Measurements from ENCODE around the gene TMEM184B. TPM values are rescaled to one million over a fixed set of nuclear protein-coding genes. Genes with fewer than 3 reads are reported as not detected.
"Not testable (repeated sequence)": the region's sequence is repeated elsewhere in the genome, so short reads cannot be mapped to it uniquely, and the experiment has no call there.

Gene TMEM184B
- total RNA-seq, 1 donor from 2014 or later: 62.8 TPM

DNA sequence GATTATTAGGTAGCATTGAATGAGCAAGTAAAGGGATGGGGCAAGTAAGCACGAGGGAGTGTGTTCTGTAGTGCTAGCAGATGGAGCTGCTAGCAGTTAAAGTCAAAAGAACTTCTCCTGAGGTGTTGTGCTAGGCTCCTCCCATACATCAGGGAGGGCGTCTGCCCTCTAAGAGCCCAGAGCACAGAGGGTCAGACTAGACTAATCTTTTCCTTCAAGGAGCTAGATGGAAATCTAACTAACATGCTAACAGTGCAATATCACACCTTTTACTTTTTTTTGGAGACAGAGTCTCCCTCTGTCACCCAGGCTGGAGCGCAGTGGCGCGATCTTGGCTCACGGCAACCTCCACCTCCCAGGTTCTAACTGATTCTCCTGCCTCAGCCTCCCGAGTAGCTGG is 88.0 kb downstream of the TMEM184B start:
- H3K36me3 Mint-ChIP-seq: no peaks in the 10 kb centered on the region
- TF ChIP-seq, protein P1, sequence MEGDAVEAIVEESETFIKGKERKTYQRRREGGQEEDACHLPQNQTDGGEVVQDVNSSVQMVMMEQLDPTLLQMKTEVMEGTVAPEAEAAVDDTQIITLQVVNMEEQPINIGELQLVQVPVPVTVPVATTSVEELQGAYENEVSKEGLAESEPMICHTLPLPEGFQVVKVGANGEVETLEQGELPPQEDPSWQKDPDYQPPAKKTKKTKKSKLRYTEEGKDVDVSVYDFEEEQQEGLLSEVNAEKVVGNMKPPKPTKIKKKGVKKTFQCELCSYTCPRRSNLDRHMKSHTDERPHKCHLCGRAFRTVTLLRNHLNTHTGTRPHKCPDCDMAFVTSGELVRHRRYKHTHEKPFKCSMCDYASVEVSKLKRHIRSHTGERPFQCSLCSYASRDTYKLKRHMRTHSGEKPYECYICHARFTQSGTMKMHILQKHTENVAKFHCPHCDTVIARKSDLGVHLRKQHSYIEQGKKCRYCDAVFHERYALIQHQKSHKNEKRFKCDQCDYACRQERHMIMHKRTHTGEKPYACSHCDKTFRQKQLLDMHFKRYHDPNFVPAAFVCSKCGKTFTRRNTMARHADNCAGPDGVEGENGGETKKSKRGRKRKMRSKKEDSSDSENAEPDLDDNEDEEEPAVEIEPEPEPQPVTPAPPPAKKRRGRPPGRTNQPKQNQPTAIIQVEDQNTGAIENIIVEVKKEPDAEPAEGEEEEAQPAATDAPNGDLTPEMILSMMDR (IDR thresholded peaks at IDR 0.05; ENCODE audit: unreplicated experiment): no peak
- H3K4me3 Mint-ChIP-seq: no peak overlapping the region
- H3K27me3 Mint-ChIP-seq (ENCODE audit: low read depth): no peaks in the 10 kb centered on the region
- peaks cover 23% of the 10 kb centered on the region for H3K4me1 Mint-ChIP-seq
- H3K9me3 Mint-ChIP-seq: no peaks in the 10 kb centered on the region
- no peak overlapping the region for H3K27ac Mint-ChIP-seq
- DNase-seq (ENCODE audit: low spot score in 2 of 2, unreplicated experiment in 2 of 2): no peak

DNA sequence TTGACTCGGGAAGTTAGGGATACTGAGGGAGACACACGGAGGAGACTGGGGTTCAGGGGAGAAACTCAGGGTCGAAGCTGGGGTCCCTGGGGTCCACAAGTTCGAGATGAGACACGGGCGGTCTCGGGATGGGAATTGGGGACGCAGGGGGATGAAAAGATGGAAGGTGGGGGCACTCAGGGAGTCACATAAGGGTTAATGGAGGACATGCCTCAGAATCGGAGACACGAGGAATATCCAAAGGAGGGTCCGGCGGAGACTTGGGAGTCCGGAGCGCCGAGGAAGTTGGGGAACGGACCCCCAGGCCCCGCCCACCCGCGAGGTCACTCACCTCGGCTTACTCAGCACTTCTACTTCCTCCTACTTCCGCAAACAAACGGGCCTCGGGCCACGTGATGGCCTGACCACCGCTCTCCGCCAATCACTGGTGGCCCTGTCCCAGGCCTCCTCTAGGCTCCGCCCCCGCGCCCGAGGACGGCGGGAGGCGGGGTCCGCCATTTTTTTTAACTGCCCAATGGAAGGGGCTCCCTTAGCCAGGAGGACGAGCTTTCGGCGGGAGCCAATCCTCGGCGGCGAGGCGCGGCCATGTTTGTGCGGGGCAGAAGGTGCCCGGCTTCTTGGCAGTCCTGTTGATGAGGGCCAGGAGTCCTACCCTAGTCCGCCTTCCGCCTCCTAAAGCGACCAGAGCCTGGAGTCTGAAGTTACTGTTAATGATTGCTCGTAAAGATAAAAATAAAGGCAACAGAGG is 91.2 kb downstream of the TMEM184B start, which contains the start of gene PLA2G6:
Gene PLA2G6 (minus strand): TSS at position 378 of the 748 bp plus-strand sequence. CDS start 12,404 bp downstream, outside the sequence.
- H3K9me3 Mint-ChIP-seq: no peaks in the 10 kb centered on the region
- no peaks in the 10 kb centered on the region for H3K27me3 Mint-ChIP-seq (ENCODE audit: low read depth)
- DNase-seq (ENCODE audit: low spot score in 2 of 2, unreplicated experiment in 2 of 2): peak; percentile 96 to 98
- TF ChIP-seq, protein P1 (IDR thresholded peaks at IDR 0.05; ENCODE audit: unreplicated experiment): no peak
- peaks cover 36% of the 10 kb centered on the region for H3K4me1 Mint-ChIP-seq
- peak within 1 kb of the TSS; percentile 99 for H3K27ac Mint-ChIP-seq
- no peaks in the 10 kb centered on the region for H3K36me3 Mint-ChIP-seq
- peak within 1 kb of the TSS; percentile 95 for H3K4me3 Mint-ChIP-seq

DNA sequence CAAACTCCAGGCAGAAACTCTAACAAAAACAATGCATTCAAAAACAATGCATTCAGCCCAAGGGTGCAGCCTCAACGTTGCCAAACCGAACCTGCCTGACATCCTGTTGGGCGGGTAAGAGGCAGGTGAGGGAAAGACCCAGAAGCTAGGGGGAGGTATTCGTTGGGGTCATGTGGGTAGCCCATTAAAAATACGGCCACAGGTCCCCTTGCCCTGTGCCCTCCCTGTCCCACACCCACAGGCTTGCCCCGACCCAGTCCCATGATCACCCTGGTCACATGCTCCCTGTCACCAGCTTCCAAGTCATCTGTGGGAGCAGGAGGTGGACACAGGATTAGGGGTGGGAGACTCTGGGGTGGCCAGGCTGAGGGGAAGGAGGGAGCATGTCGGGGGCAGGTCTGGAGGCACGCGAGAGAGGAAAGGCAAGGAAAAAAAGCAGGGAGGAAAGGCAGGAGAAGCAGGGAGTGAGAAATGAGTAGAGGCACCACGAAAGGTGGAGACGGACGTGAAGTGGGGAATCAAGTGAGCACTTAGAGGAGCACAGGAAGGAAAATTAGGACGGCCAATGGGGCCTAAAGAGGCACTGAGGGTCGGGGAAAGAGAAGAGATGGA is 91.9 kb downstream of the TMEM184B start:
- TF ChIP-seq, protein P1 (IDR thresholded peaks at IDR 0.05; ENCODE audit: unreplicated experiment): no peak
- H3K4me3 Mint-ChIP-seq: peak overlapping the region; percentile 95
- no peaks in the 10 kb centered on the region for H3K27me3 Mint-ChIP-seq (ENCODE audit: low read depth)
- no peaks in the 10 kb centered on the region for H3K9me3 Mint-ChIP-seq
- H3K4me1 Mint-ChIP-seq: peaks cover 36% of the 10 kb centered on the region
- DNase-seq (ENCODE audit: low spot score in 2 of 2, unreplicated experiment in 2 of 2): no peak
- no peaks in the 10 kb centered on the region for H3K36me3 Mint-ChIP-seq
- H3K27ac Mint-ChIP-seq: peak overlapping the region; percentile 99

DNA sequence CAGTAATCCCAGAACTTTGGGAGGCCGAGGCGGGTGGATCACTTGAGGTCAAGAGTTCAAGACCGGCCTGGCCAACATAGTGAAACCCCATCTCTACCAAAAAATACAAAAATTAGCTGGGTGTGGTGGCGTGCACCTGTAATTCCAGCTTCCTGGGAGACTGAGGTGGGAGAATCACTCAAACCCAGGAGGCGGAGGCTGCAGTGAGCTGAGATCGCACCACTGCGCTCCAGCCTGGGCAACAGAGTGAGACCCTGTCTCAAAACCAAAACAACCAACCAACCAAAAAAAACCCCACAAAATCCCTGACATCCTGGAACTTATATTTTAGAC is 94.2 kb downstream of the TMEM184B start:
- DNase-seq (ENCODE audit: low spot score in 2 of 2, unreplicated experiment in 2 of 2); H3K9me3 Mint-ChIP-seq; H3K4me3 Mint-ChIP-seq; H3K27me3 Mint-ChIP-seq (ENCODE audit: low read depth); H3K36me3 Mint-ChIP-seq: not testable (repeated sequence)
- Mint-ChIP-seq H3K27ac (peak overlapping the region; percentile 99), H3K4me1 (peaks cover 36% of the 10 kb centered on the region)

DNA sequence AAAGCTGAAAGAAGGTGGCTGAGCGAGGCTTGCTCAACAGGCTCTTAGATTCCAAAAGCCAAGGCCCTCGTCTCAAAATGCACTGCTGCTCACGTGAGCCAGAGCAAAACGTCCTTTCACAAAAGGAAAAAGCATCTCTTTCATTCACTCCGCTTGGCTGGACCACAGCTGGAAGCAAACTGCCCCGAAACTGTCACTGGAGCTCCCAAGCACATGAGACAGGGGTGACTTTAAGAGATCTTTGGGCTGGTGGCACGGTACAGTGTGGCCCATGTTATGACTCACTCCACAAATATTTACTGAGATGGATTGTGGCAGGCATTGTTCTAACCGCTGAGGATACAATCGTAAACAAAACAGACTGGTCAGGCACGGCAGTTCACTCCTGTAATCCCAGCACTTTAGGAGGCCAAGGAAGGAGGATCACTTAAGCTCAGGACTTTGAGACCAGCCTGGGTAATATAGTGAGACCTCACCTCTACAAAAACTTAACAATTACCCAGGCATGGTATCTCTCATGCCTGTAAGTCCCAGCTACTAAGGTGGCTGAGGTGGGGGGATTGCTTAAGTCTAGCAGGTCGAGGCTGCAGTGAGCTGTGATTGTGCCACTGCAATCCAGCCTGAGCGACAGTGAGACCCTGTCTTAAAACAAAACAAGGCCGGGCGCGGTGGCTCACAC is 94.7 kb downstream of the TMEM184B start:
- no peak overlapping the region for H3K4me3 Mint-ChIP-seq

DNA sequence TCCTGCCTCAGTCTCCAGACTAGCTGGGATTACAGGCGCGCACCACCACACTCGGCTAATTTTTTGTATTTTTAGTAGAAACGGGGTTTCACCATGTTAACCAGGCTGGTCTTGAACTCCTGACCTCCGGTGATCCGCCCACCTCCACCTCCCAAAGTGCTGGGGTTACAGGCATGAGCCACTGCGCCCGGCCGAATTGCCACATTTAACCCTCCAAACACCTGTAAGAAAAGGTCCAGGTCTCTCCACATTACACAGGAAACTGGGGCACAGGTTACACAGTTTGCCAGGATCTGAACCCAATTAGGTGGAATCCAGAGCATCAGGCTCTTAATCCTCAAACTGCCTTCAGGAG is 95.3 kb downstream of the TMEM184B start:
- DNase-seq (ENCODE audit: low spot score in 2 of 2, unreplicated experiment in 2 of 2); H3K27me3 Mint-ChIP-seq (ENCODE audit: low read depth); H3K9me3 Mint-ChIP-seq; H3K4me3 Mint-ChIP-seq; H3K36me3 Mint-ChIP-seq: not testable (repeated sequence)
- Mint-ChIP-seq H3K4me1 (peaks cover 36% of the 10 kb centered on the region), H3K27ac (peak overlapping the region; percentile 93)

More for the DNA sequence above, 94.7 kb downstream of the TMEM184B start:
- Mint-ChIP-seq H3K4me1 (peaks cover 36% of the 10 kb centered on the region), H3K36me3 (no peaks in the 10 kb centered on the region), H3K27me3 (ENCODE audit: low read depth) (no peaks in the 10 kb centered on the region), H3K9me3 (no peaks in the 10 kb centered on the region), H3K27ac (peak overlapping the region; percentile 93)
- no peak for DNase-seq (ENCODE audit: low spot score in 2 of 2, unreplicated experiment in 2 of 2)
- TF ChIP-seq, protein P1 (IDR thresholded peaks at IDR 0.05; ENCODE audit: unreplicated experiment): no peak
